AG20443 (cell line): Measurements from ENCODE around the gene PDCD2L.
"Not testable (repeated sequence)": the region's sequence is repeated elsewhere in the genome, so short reads cannot be mapped to it uniquely, and the experiment has no call there.

ENCODE experiments used
- DNase-seq: peaks from one replicate; pipeline ENCODE4 v3.0.0; 2012; ENCODE audit warnings: low spot score, mixed read lengths

Gene PDCD2L

DNA sequence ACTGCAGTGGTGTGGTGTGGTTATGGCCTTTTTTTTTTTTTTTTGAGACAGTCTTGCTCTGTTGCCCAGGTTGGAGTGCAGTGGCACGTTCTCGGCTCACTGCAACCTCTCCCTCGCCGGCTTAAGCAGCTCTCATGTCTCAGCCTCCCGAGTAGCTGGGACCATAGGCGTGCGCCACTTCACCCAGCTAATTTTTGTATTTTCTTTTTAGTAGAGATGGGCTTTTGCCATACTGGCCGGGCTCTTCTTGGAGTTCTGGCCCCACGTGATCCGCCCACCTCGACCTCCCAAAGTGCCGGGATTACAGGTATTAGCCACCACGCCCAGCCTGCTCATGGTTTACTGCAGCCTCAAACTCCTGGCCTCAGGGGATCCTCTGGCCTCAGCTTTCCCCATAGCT lies 7.0 kb downstream of the PDCD2L start:
- no peak for DNase-seq

DNA sequence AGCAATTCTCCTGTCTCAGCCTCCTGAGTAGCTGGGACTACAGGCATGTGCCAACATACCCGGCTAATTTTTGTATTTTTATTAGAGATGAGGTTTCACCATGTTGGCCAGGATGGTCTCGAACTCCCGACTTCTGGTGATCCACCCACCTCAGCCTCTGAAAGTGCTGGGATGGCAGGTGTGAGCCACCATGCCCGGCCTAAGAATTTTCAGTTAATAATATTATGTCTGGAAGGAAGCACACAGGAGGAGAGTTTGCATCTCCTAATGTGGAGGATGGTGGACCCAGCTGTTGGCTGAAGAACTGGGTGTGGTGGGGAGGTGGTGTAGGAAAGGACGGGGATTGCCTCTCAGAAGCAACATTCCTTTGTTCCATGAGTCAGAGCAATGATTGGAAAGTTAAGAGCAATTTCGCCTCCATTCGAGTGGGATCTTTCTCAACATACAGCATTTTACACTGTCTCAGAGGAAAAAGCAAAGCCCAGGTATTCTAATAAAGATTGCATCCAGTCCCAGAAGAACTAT lies 11.9 kb downstream of the PDCD2L start:
- no peak for DNase-seq

DNA sequence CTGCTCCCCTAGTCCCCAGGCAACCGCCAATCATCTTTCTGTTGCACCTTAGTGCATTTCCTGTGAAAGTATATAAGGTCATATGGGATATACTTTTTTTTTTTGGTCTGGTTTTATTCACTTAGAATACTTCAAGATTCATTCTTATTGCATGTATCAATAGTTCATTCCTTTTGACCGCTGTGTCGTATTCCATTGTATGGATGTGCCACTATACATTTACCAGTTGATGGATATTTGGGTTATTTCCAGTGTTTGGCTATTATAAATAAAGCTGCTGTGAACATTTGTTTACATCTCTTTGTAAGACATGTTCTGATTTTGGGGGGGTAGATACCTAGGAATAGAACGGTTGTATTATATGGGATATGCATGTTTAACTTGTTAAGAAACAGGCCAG lies 14.1 kb downstream of the PDCD2L start:
- DNase-seq = no peak

DNA sequence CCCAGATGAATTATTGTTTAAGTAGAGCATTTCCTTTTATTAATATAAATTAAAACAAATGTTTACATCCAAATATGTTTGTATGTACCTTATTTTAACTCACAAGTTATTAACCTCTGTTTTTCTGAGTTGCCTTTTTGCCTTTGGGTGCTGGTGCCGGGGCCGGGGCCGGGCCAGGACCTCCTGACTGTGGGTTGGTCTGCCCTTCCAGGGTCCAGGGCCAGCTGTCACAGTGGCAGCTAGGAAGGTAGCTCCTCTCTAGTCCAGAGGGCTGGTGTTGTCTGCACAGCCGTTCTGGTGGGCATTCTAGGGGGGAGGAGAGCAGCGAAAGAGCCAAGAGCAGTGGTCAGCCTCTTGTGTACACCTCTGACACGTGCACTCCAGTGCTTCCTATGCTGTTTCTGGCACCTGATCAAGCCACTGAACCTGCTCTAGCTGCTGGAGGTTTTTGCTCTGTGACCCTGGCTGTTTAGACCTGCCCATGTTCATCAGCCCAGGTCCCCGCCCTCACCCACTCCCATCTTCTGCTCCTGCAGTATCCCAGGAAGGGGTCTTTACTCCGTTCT lies 22.0 kb downstream of the PDCD2L start:
- no peak for DNase-seq

DNA sequence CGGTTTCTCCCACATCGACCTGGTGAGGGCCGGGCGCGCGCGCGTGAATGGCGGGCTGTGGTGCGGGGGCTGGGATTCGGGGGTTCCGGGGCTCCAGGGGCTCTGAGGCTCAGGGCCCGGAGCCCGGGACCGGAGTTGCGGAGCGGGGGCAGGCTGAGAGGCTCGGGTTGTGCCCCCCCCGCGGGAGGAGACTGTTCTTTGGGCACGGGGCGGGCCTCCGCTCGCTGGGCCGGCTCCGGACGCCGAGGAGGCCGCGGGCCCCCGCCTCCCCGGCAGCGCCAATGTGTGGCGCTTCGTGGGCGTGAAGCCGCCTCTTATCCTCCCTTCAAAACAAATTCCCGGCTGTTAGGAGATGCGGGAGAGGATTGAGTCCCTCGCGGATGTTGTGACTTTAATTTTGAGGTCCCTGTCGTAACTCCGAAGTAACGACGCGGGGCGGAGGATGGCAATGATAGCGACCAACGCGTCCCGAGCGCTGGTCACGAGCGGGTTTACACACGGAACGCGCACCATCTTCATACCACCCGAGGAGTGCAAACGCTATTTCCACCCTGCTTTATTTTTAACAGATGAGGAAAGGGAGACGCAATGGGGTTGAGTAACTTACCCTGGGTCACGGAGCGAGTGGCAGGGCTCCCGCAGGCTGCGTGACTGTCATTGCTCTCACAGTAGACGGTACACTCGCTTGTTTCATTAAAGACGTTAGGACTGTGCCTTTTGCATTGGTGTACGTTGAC lies 24.5 kb downstream of the PDCD2L start:
- DNase-seq = peak; percentile 81

DNA sequence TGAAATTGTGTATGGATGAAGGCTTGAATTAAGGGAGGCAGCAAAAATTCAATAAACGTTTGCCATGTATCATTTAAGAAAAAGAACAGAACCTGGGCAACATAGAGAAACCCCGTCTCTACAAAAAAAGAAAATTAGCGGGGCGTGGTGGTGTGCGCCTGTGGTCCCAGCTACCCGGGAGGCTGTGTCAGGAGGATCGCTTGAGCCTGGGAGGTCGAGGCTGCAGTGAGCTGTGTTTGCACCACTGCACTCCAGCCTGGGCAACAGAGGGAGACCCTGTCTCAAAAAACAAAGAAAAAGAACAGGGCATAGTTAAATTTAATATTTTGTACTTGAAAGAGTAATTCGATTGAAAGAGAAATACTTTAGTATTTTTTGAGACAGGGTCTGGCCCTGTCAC lies 25.4 kb downstream of the PDCD2L start:
- DNase-seq = no peak

DNA sequence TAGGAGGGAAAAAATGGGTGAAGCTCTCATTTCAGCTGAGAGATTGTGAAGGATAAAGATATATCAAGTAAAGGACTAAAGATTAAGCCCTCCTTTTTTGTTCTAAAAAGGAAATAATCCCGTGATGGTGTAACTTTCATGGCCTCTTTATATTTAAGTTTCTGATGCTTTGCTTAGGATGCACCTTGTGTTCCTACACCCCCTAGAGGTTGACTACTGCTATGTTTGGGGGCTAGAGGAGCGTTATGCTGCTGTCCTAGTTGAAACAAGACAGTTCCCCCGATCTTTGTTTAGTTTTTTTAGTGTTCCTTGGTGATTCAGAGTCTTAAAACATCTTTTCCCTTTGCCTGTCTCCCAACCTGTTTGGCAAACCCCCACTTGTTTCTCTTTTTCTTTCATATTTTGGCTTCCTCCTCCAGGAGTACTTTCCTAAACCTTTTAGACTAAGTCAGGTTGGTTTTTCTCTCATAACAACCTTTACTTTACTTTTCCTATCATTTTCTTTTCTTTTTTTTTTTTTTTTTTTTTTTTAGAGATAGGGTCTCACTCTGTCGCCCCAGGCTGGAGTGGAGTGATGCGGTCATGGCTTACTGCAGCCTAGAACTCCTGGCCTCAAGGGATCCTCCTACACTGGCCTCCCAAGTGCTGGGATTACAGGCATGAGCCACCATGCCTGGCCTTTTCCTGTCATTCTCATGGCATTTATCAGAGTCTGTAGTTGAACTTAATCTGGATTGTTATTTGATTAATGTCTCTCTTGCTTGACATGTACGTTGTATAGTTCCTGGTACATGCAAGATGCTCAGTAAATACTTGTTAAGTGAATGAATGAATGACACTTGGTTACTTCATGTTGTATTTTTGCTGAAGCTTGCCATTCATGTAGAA lies 26.8 kb downstream of the PDCD2L start:
- DNase-seq = peak; percentile 51

DNA sequence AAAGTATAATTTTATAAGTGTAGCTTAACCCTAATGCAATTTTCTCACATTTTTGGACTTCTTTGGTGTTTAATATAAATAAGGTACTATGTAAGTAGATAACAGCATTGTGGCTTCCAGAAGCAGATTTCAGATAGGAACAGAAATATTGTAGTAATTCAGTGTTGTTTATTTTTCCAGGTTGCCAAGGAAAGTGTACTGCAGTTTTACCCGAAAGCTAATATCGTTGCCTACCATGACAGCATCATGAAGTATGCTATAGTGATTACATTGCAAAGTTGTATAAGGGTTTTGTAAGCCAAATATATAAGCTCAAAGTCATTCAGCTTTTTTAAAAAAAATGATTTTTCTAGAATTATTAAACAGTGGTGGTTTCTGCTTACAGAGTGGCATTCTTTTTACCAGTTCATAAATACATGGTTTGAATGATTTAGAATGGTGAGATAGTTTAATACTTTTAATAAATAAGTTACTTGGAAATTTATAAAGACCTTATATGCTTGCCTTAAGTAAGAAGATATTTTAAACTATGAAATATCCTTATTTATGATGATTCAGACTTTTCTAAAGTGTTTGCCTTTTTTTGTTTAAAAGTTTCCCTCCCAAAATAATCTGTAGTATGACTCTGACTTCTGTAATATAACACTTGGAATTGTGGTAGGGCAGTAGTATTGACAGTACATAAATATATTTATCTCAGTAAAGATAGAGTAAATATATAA lies 27.6 kb downstream of the PDCD2L start:
- no peak for DNase-seq

DNA sequence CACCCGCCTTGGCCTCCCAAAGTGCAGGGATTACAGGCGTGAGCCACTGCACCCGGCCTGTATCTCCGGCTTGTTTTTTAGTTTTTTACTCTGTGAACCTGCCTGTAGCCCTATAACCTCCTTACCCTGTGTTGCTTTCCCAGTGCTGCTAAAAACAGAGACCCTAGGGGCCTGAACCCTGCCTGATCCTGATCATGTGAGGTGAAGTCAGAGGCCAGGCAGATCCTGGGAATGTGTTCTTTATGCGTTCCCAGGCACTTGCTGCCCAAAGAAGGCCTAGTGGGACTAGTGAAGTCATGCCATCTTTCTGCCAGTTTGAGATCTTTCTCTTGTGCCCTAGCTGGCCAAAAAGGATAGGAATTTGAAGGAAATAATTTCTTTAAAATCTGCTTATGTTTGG lies 28.6 kb downstream of the PDCD2L start:
- no peak for DNase-seq

DNA sequence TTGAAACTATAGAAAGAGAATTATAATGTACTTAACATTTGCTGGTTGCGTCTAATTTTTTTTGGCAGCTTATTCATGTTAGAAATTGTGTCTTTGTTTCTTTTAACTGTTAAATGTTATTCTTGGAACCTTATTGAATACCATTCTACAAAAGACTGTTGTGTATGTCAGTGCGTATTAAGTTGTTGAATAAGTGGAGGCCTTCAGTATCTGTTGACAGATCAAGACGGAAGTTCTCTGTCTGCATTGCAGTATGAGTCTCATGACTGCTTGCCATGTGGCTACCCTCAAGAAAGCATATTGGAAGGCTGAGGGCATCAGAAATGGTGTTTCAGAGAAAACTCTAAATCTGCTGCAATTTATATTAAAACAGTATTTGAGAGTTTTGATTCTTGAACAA lies 32.5 kb downstream of the PDCD2L start:
- no peak for DNase-seq

DNA sequence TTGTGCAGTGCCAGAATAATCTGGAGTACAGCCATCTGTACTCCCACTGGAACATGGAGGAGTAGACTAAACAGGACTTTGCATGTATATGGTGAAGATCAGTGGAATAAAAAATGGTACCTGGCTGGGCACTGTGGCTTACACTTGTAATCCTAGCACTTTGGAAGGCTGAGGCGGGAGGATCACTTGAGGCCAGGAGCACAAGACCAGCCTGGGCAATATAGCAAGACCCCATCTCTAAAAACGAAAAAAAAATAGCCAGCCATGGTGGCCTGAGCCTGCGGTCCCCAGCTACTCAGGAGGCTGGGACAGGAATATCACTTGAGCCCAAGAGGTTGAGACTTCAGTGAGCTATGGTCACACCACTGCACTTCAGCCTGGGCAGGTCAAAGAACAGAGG lies 44.0 kb downstream of the PDCD2L start:
- no peak for DNase-seq

DNA sequence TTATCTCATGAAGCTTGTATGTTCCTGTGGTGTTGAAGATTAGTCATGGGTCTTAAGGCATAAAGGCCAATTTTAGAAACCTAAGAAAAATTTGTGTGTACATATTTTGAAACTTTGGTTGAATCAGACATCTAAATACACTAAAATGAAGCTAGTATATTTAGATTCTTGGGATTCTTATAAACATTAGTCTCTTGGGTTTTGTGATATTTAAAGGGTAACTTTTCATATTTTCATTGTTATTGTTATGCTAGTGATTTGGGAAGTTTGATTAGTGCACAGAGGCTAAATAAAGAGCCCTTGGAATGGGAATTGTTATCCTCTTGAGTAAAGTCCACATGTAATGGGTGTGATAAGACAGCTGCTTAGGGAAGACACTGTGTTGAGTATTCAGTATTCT lies 48.5 kb downstream of the PDCD2L start:
- no peak for DNase-seq

DNA sequence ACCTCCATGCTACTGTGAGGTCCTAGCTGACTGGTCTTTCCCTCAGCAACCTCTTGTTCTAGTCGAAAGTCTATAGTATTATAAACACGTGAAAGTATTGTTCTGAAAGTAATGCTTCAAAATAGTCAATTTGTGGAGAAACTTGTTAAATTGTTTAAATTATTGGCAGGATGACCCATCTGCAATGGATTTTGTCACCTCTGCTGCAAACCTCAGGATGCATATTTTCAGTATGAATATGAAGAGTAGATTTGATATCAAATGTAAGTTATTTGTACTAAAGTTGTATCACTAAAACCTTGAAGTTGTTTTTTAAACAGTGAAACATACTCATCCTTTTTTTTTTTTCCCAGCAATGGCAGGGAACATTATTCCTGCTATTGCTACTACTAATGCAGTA lies 49.9 kb downstream of the PDCD2L start:
- no peak for DNase-seq

DNA sequence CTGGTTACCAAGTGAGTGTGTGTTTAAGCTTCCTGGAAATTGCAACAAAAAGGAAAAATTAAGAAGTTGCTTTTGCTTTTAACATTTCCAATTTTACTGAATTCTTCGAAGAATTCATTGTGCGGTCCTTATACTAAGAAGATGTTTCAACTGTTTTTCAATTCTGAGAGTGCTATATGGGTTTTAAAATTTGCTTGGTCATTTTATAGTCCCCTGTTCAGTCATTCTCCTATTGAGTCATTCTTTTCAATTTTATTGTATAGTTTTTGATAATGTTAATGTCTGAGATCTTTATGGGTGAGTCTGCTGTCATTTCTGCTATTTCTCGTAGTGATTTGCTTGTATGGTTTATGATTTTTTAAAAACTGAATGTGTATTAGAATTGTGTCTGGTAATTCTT lies 50.5 kb downstream of the PDCD2L start:
- DNase-seq = no peak

DNA sequence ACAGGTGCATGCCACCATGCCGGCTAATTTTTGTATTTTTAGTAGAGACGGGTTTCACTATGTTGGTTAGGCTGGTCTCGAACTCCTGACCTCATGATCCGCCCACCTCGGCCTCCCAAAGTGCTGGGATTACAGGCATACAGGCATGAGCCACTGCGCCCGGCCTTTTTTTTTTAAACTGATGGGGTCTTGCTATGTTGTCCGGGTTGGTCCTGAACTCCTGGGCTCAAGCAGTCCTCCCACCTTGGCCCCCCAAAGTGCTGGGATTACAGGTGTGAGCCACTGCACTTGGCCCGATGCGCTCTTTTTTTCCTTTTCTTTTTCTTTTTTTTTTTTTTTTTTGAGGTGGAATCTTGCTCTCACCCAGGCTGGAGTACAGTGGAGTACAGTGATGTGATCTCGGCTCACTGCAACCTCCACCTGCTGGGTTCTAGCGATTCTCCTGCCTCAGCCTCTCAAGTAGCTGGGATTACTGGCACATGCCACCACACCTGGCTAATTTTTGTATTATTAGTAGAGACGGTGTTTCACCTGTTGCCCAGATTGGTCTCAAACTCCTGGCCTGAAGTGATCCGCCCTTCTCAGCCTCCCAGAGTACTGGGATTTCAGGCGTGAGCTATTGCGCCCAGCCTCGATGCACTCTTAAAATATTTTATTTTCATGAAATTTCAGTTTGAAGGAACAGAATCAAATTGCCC lies 51.7 kb downstream of the PDCD2L start:
- not testable (repeated sequence) for DNase-seq

DNA sequence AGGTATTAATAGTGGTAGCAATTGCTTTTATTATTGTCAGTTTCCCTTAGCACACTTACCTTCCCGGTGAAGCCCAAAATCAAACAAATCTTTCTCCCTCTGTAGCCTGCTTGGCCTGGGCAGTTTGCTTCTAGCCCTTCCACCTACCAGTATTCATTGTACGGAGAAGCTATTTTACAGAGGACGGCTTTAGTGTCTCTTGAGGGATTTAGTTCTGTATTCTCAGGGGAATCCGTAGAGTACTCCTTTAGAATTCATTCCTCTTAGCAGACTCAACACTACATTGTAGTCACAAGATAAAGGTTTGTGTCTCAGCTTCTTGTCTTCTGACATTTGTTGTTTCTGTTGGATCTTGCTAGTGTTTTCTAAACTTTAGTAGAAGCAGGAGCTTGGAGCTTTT lies 53.2 kb downstream of the PDCD2L start:
- DNase-seq = no peak

DNA sequence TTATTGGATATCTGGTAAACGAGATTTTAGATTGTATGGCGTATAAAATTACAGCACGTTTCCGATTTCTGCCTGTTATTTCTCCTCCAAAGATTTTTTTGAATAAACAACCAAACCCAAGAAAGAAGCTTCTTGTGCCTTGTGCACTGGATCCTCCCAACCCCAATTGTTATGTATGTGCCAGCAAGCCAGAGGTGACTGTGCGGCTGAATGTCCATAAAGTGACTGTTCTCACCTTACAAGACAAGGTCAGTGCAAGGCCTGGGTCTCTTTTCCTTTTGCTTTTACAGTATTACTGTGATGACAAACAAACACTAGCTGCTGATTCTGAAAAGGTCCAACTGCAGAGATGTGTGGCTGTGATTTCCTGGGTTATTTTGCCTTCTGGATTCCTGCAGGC lies 54.5 kb downstream of the PDCD2L start:
- no peak for DNase-seq

DNA sequence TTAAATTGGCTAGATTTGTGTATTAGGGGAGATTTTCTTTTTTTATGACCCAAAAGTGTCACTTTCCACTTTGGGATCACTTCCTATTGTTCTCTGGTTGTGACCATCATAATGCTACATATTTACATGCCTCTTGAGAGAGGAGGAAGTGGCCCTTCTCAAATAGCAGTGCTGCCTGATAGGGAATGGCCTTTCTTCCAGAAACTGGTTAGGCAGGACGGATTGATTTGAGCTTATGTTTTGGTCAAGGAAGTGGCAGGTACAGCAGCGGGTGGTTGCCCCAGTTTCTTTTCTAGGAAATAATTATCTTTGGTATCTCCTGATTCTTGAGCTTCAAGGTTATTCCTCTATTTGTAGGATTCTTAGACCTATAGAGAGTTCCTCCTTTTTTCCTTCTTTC lies 55.4 kb downstream of the PDCD2L start:
- no peak for DNase-seq

DNA sequence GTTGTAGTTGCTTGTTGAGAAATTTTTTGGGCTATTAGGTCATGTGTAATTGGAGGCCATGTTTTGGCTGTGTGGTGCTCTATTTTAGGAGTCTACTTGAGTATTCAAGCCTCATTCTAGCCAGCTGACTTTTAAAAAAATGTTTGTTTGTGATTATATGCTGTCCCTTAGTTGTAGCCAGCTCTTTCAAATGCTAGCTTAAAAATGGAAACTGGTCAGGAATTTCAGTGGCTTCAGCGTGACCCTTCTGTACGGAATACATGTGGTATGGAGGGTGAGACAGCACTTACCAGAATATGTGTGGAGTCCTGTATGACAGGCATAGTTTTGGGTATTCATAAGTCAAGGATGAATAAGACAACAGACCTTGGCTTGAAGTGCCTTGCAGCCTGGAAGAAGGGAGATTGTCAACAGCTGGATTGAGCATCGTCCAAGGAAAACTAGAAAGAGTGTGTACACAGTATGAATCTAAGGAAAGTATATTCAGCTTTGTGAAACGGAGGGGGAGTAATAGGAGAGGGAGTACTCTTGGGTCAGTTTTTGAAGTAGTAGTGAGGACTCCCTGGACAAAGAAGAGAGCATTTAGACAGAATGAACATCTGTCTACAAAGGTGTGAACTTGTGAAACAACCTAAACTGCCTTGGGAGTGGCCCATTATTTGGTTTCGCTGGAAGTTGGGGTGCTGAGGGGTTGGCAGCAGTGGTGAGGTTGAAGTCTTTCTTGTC lies 57.3 kb downstream of the PDCD2L start:
- peak; percentile 46 for DNase-seq

DNA sequence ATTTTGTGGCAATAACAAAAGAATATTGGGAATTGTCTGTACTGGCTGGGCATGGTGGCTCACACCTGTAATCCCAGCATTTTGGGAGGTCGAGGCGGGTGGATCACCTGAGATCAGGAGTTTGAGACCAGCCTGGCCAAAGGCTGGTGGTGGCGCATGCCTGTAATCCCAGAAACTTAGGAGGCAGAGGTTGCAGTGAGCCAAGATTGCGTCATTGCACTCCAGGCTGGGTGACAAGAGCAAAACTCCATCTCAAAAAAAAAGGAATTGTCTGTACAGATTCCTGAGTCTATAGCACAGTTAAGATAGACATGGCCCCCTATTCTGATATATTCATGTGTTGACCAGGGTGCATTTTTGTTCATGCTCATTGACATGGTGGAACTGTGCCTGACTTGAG lies 60.6 kb downstream of the PDCD2L start:
- DNase-seq = not testable (repeated sequence)

DNA sequence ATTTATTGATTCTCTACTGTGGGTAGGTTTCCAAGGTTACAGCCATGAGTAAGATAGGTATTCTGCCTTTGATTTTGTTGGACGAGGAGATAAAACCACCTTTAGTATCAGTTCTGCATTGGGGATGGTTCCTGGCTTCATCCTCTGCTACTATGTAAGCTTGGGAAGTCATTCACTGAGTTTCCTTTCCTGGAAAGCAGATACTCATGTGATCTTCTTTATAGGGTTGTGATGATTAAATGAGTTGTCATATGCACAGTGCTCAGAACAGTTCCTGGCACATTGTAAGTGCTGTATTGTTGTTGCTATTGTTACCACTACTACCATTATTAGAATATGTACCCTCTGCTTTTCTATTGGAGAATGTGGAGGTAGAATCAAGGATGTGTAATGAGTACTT lies 64.2 kb downstream of the PDCD2L start:
- no peak for DNase-seq
